Hematopoietic multipotent progenitor cell treated with erythropoietin and hydrocortisone succinate and interleukin-3 and kit ligand, for 17 days (in vitro differentiated cells): ENCODE data around the gene CNOT2.

Source experiments
- DNase-seq: peaks from one replicate; pipeline ENCODE4 v3.0.0-alpha.2; 2015; ENCODE audit warnings: low spot score

The CNOT2 gene

GRCh38 chr12:70306676-70307075 is 63.4 kb downstream of the CNOT2 start:
- DNase-seq: no peak

- DNase-seq: no peak
These were observed 64.6 kb downstream of the CNOT2 start for GRCh38 chr12:70307868-70308267.

GRCh38 chr12:70309348-70309747 is 66.1 kb downstream of the CNOT2 start:
- no peak for DNase-seq

GRCh38 chr12:70314145-70314544 is 70.9 kb downstream of the CNOT2 start:
- DNase-seq: no peak

GRCh38 chr12:70317781-70318180 is 74.5 kb downstream of the CNOT2 start:
- no peak for DNase-seq

GRCh38 chr12:70319605-70320004 is 76.4 kb downstream of the CNOT2 start:
- no peak for DNase-seq

GRCh38 chr12:70321191-70321590 is 78.0 kb downstream of the CNOT2 start:
- DNase-seq: no peak

- no peak for DNase-seq
These were observed 84.3 kb downstream of the CNOT2 start for GRCh38 chr12:70327541-70327940.

- DNase-seq: no peak
These were observed 86.5 kb downstream of the CNOT2 start for GRCh38 chr12:70329728-70330127.

- no peak for DNase-seq
These were observed 86.9 kb downstream of the CNOT2 start for GRCh38 chr12:70330158-70330557.

GRCh38 chr12:70332236-70332635 is 89.0 kb downstream of the CNOT2 start:
- DNase-seq: no peak

GRCh38 chr12:70334742-70335141 is 91.5 kb downstream of the CNOT2 start:
- no peak for DNase-seq

GRCh38 chr12:70338531-70338930 is 95.3 kb downstream of the CNOT2 start:
- DNase-seq: no peak

GRCh38 chr12:70351076-70351475 is 107.8 kb downstream of the CNOT2 start:
- DNase-seq: no peak

- no peak for DNase-seq
These were observed 110.8 kb downstream of the CNOT2 start for GRCh38 chr12:70353780-70354660.

GRCh38 chr12:70354787-70355186 is 111.6 kb downstream of the CNOT2 start:
- no peak for DNase-seq

GRCh38 chr12:70355972-70356371 is 112.7 kb downstream of the CNOT2 start:
- DNase-seq: no peak

GRCh38 chr12:70359458-70360197 is 116.4 kb downstream of the CNOT2 start:
- no peak for DNase-seq

- no peak for DNase-seq
These were observed 117.0 kb downstream of the CNOT2 start for GRCh38 chr12:70360218-70360617.

GRCh38 chr12:70364695-70365397 is 121.6 kb downstream of the CNOT2 start:
- DNase-seq: no peak

- no peak for DNase-seq
These were observed 122.1 kb downstream of the CNOT2 start for GRCh38 chr12:70365398-70365647.

GRCh38 chr12:70365648-70366518 is 122.7 kb downstream of the CNOT2 start, which contains the start of gene KCNMB4:
TSS of gene KCNMB4 (plus strand) at chr12:70366290. CDS start at chr12:70366735, 445 bp downstream.
- no peak for DNase-seq
